HG02588 (cell line): Measurements from ENCODE around the gene FAM149A.
A peak's percentile ranks its signal among the peaks of the same experiment; 100 is the strongest.

Experiments used
- ATAC-seq: cut with Tn5 transposase; IDR thresholded peaks from one replicate; pipeline ENCODE4 v1.9.1; 2021; ENCODE audit warnings: mild to moderate bottlenecking, moderate library complexity; ENCODE audit not compliant: unreplicated experiment

Gene FAM149A

DNA sequence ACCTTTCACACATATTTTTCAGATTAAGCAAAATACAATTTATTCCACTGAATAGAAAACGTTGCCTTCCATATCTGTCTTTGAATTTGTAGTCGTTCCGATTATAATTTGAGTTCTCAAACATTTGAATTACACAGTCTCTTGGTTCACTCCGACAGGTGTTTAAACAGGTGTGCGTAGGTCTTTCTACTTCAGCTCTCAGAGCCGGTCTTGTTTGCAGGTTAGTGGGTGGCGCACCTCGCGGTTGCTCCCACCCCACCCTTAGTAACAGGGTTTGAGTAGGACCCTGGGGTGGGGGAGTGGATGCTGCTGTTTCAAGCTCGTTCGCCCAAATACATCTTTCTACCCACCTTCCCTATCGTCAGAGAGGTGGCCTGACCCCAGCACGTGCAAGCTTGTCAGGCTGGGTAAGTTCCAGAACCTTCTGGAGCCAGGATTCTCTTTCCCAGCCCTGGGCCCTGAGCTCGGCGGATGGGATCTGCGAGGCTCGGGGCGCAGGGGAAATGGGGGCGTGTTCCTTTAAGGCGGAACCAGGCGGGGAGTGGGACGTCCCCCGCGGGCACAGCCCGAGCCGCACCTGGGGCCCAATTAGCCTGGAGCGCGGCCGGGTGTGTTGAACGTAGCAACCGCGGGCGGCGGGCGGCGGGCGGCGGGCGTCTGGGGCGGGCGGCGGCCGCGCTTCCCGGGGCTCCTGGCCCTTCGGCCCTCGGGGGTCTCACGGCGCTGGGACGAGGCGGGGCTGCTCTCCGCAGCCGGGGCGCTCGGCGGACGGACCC lies at the start of gene FAM149A:
Gene FAM149A (plus strand): TSS at position 591 of the 776 bp plus-strand sequence.
- peak; percentile 76 for ATAC-seq

- peak; percentile 100 for ATAC-seq
Observed at GRCh38 chr4:186058253-186058979, 46.1 kb upstream of the FAM149A start.

DNA sequence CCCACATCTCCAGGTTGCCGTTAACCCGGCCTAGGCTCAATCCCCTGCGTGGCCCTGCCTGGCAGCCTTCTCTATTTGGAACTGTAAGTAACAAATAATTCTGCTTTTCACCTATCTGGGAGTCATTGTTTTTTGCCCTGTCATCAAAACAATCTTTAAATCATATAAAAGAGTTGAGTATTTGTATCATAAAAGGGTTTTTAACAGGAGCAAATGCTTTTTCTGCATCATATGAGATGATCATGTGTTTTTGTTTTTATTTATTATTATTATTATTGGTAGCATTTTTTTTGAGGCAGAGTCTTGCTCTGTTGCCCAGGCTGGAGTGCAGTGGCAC lies 45.6 kb upstream of the FAM149A start:
- no peak for ATAC-seq

- no peak for ATAC-seq
Observed at GRCh38 chr4:186061921-186062320, 42.6 kb upstream of the FAM149A start.

GRCh38 chr4:186067757-186068385 lies 36.6 kb upstream of the FAM149A start:
- ATAC-seq, result no peak

DNA sequence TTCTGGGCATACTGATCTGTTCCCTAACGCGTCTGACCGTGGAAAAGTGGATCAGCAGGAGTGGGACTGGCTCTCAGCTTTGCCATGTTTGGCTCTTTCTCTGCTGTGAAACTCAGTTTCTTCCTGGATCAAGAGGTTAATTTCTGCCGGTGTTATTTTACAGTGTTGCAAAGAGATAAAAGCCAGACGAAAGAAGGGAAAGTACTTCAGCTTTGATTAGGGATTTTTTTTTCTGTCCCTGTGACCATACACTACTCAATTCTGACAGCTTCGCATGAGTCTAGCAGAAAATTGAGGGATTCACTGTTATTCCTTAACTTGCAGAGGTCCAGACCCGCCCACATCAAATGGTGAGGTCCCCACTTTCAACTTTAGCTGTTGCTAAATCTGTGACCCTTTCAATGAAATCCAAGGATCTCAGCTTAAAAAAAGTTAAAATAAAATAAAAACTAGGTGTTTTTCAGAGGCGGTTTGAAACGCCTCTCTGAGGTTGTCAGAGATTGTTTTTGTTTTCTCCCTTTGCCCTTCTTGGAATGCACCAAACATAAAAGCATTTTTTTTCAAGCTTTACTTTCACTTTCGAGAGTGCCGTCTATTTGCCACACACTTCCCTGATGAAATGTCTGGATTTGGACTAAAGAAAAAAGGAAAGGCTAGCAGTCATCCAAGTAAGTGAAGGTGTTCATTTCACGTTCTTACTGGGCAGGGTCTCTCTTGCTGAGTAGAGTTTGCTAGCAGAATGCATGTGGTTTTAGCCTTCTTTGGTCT lies 35.7 kb upstream of the FAM149A start, which contains the start of gene TLR3:
Gene TLR3 (plus strand): TSS at position 576 of the 768 bp plus-strand sequence. CDS start 7,464 bp downstream, outside the sequence.
- ATAC-seq, result no peak

DNA sequence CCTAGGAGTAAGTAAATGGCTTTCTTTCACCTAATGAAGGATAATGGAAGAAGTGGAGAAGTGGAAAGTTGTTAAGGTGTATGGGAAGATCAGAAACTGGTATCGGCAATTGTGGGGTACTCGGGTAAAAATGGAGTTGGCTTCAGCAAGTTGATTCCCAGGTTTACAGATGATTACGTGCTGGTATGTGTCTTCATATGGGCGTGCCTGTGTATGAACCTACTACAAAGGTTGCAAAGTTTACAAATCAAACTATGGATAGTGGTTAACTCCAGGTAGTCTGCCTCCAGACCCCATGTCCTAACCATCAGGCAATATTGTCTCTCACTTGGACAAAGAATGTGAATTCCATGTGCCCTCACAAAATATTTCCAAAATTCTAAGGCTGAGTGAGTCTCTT lies 34.8 kb upstream of the FAM149A start:
- no peak for ATAC-seq

DNA sequence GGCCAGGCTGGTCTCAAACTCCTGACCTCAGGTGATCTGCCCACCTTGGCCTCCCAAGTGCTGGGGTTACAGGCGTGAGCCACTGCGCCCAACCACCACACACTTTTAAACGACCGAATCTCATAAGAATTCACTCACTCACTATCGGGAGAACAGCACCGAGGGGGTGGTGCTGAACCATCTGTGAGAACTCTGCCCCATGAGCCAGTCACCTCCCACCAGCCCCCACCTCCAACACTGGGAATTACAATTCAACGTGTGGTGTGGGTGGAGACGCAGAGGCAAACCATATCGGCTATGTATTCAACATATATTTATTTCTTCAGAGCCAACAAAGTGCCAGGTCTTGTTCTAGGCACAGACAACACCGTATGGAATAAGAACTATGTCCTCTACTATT lies 32.0 kb upstream of the FAM149A start:
- ATAC-seq, result no peak

DNA sequence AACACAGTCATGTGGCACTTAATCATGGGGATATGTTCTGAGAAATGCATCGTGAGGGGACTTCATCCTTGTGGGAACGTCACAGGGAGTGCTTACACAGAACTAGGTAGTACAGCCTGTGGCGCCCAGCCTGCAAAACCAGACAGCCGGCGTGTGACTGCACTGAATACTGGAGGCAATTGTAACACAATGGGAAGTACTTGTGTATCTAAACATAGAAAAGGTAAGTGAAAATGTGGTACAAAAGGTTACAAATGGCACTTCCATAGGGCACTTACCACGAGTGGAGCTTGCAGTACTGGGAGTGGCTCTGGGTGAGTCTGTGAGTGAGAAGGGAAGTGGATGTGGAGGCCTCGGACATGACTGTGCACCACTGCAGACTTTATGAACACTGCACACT lies 30.3 kb upstream of the FAM149A start:
- no peak for ATAC-seq

- ATAC-seq, result no peak
Observed at GRCh38 chr4:186078981-186079638, 25.4 kb upstream of the FAM149A start.

DNA sequence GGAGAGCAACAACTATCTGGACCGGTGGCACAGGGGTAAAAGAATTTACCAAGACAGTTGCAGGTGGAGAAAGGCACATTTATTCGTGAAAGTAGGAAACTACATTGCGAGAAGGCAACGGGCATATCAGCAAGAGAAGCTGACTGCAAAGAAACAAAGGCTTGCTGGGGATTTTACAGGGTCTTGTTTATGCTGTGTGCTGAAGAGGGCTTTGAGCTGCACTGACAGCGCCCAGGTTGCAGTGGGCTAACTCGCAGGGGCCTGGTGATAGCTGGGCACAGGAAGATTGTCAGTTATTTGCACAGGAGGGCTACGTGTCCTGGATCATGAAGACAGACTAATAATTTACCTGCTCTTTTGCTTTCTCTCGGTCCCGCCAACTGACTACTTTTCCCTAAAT lies 24.8 kb upstream of the FAM149A start:
- ATAC-seq, result no peak

- ATAC-seq, result no peak
Observed at GRCh38 chr4:186081202-186081807, 23.2 kb upstream of the FAM149A start.

DNA sequence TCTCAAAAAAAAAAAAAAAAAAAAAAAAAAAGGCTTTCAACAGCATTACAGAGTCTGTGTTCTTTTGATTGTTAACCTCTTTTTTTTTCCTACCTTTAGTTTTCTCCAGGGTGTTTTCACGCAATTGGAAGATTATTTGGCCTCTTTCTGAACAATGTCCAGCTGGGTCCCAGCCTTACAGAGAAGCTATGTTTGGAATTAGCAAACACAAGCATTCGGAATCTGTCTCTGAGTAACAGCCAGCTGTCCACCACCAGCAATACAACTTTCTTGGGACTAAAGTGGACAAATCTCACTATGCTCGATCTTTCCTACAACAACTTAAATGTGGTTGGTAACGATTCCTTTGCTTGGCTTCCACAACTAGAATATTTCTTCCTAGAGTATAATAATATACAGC lies 22.3 kb upstream of the FAM149A start:
- no peak for ATAC-seq

DNA sequence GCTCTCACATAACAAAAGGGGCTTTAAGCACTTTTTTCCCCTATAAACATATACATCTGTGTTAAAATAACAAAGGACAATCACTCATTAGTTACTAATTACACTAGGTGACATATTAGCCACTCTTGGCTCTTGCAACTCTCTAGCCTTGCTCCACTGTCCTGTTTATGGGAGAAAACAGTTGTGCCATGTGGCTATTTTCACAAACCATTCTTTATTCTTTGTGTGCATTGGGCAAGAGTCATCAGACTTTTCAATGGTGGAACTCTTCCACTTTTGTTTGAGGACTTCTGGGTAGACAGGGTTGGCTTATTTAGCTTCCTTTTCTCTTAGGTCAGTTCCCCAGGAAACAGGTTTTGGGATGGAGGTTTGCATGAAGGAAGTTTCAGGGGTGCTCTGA lies 16.0 kb upstream of the FAM149A start:
- no peak for ATAC-seq

GRCh38 chr4:186092296-186092695 lies 12.2 kb upstream of the FAM149A start:
- no peak for ATAC-seq

- no peak for ATAC-seq
Observed at GRCh38 chr4:186095406-186095805, 9.1 kb upstream of the FAM149A start.

GRCh38 chr4:186096681-186097165 lies 7.8 kb upstream of the FAM149A start:
- no peak for ATAC-seq

GRCh38 chr4:186097386-186097785 lies 7.1 kb upstream of the FAM149A start:
- ATAC-seq, result no peak

- no peak for ATAC-seq
Observed at GRCh38 chr4:186102931-186103330, 1.6 kb upstream of the FAM149A start.
